GM19455 (cell line): ENCODE measurements around the gene IL1B.

Source experiments
- ATAC-seq: cut with Tn5 transposase; IDR thresholded peaks from one replicate; pipeline ENCODE4 v1.9.1; 2021; ENCODE audit not compliant: unreplicated experiment

The IL1B gene

DNA sequence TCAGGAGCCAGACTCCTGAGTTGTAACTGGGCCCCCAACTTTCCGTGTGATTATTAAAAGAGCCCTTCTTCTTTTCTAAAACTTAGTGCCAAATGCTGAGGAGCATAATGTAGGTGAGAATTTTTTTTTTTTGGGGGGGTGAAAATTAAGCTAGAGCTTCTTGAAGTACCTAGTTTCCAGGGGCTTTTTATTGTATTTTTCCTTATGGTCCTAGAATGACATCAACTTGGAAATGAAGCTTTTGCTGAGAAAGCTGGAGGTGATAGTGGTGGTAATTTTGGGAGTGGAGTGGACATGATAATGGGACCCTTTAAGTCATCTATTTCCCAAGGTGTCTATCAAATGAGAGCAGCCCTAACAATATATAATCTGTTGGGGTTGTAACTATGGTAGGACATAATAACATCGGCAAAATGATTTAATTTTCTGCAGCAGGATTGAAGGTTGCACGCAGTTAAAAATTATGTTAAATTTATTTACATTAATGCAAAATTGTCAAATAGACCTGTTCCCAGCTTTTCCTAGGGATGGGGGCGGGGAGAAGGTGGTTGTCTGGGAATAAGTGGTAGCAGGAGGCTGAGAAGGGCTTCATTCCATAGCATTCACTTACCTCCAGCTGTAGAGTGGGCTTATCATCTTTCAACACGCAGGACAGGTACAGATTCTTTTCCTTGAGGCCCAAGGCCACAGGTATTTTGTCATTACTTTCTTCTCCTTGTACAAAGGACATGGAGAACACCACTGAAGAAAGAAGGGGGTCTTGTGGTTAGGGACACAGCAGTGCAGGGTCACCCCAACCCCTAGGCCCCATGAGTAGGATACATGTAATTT lies 5.7 kb downstream of the IL1B start:
- no peak for ATAC-seq

DNA sequence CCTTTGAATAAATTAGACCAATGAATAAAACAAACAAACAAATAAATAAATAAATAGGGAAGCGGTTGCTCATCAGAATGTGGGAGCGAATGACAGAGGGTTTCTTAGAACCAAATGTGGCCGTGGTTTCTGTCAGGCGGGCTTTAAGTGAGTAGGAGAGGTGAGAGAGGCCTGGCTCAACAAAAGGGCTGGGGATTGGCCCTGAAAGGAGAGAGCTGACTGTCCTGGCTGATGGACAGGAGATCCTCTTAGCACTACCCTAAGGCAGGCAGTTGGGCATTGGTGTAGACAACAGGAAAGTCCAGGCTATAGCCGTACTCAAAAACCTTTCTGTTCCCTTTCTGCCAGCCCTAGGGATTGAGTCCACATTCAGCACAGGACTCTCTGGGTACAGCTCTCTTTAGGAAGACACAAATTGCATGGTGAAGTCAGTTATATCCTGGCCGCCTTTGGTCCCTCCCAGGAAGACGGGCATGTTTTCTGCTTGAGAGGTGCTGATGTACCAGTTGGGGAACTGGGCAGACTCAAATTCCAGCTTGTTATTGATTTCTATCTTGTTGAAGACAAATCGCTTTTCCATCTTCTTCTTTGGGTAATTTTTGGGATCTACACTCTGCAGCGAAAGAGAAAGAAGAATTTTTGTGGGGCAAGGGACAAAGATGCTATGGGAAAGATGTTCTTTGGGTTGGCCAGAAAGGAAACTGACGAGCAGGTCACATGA lies 6.5 kb downstream of the IL1B start:
- ATAC-seq = no peak

DNA sequence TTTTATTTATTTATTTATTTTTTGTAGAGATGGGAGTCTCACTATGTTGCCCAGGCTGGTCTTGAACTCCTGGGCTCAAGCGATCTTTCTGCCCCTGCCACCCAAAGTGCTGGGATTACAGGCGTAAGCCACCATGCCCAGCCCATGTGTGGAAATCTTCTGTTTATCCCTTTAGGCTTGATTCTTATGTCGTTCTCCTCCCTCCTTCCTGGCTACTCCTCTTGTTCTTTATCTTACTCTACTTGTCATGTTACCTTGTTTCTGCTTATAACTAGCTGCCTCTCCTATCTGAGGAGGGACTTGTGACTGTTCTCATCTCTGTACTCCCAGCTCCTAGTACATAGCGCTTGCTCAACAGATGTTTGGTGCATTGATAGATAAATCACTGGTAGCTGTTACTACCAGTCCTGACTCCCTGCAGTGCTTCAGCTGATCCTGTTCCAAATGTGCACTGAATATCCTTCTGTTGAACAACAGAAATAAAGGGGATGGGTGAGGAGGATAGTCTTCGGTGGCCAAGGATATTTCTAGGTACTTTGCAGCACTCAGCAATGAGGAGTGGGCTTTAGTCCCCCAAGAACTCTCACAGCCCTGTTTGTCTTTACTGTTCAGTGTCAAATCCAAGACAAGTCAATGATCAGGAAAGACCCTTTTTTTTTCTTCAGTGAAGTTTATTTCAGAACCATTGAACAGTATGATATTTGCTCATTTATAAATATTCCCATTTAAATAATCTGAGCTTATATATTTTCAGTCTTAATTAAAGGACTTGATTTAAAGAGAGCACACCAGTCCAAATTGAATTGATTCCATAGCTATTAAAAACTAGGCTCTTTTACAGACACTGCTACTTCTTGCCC lies 7.2 kb downstream of the IL1B start:
- no peak for ATAC-seq

DNA sequence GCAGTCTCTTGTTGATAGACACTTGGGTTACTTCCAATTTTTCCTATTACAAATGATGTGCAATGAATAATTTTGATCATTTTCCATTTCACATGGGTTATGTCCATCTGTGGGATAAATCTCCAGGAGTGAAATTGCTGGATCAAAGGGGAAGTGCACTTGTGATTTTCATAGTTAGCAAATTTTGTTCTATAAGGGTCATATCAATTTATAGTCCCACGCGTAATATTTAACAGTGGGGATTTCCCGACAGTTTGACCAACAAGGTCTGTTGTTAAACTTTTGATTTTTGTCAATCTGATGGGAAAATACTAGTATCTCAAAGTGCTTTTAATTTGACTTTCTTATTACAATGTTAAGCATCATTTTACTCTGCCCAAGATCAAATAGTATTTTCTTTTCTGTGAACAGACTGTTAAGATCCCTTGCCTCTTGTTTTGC lies 8.3 kb downstream of the IL1B start:
- ATAC-seq = no peak

DNA sequence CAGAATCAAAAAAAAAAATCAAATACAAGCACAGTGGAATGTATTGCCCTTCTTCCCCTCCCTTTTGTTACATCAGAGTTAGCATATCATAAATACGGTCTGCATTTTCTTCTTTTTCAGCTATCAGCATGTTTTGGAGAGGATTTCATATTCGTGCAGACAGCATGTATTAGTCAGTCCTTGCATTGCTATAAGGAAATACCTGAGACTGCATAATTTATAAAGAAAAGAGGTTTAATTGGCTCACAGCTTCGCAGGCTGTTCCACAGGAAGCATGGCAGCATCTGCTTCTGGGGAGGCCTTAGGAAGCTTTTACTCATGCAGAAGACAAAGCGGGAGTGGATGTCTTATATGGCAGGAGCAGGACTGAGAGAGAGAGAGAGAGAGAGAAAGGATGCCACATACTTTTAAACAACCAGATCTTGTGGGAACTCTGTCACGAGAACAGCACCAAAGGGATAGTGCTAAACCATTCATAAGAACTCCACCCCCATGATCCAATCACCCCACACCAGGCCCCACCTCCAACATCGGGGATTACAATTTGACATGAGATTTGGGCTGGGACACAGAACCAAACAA lies 8.9 kb downstream of the IL1B start:
- no peak for ATAC-seq

DNA sequence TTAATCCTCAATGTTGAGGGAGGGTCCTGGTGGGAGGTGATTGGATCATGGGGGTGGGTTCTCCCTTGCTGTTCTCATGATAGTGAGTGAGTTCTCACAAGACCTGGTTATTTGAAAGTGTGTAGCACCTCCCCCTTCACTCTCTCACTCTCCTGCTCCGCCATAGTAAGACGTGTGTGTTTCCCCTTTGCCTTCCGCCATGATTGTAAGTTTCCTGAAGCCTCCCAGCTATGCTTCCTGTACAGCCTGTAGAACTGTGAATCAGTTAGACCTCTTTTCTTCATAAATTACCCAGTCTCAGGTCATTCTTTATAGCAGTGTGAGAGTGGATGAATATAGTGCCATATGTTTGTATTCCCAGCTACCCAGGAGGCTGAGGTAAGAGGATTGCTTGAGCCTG lies 9.6 kb downstream of the IL1B start:
- ATAC-seq = no peak

DNA sequence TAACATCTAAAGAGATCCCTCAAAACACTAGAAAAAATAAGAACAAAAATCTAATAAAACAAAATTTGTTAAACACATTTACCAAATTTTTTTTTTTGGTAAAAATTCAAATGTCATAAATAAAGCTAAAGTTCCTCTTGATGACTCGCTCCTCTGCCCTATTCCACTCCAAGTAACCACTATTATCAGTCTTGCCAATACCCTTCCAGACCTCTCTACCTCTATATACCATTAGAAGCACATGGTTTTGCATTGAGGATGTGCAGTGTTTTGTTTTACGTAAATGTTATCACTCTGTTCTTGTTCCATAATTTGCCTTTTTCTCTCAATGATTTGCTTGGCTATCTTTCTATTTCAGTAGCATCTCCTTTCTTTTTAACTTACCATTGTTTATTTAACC lies 10.9 kb downstream of the IL1B start:
- no peak for ATAC-seq

DNA sequence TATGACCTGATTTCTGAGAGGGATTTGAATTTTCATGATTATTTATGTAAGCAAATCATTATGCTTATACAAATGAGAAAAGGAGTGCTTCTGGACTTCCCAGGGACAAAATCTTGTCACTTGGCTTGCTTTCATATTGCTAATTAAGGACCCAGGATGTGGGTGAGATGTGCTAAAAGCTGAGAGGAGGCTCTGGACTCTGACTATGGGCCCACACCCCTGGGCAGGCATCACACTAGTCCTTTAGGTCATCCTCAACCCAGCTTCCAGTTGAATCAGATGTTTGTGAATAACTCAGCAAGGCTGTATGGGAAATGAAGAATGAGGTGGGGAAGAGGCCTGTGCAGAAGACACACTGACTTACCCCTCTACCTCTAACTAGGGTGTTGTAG lies 11.9 kb downstream of the IL1B start:
- ATAC-seq = no peak

DNA sequence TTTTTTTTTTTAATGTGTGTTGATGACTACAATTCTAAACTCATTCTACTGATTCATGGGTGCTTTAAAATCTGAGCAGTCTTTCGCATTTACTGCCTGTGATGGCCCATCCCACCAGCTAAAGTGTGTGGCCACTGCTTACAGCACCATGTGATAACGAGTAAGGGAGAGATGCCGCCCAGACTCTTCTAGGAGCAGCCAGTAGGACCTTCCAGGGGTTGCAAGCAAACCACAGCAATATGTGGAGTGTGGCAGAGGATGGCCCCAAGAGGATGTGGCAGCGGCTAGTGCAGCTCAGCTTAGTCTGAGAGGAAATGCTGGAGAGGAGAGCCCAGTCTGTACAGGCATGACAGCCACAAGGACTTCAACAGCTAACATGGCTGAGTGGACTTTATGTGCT lies 14.9 kb downstream of the IL1B start:
- ATAC-seq = no peak

DNA sequence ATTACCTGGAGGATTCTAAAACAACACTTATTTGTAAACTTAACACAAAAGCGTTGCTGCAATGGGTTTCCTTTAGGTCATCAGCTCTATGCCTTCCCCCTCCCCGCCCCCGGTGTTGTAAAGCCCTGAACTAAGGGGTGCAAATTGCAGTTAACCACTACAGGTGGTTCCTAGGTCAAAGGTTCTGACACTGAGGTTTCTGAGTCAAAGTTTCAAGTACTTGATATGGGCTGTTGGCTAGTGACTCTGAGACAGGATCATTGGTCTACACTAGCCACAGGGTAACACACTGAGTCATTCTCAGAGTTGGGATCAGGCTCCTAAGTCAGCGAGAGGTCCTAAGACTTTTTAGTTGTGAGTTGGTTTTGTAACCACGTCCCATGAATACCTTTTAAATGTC lies 15.4 kb downstream of the IL1B start:
- ATAC-seq = no peak

DNA sequence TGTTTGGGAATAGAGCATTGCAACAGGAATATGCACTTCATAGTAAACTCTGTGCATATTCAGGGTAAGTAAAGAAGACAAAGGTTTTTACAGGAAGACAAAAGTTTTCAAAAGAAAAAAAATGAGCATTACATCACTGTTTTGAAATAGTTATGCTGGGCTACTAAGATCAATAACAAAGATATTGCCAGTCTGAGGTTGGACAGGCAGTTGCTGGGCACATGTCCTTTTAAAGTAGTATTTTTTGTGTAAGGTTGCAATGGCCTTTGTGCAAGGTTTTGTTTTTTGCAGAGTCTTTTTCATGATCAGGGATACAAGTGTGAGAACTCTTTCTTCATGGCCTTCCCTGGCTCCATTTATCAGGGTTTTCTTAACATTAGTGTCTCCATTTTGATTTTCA lies 16.2 kb downstream of the IL1B start:
- no peak for ATAC-seq

DNA sequence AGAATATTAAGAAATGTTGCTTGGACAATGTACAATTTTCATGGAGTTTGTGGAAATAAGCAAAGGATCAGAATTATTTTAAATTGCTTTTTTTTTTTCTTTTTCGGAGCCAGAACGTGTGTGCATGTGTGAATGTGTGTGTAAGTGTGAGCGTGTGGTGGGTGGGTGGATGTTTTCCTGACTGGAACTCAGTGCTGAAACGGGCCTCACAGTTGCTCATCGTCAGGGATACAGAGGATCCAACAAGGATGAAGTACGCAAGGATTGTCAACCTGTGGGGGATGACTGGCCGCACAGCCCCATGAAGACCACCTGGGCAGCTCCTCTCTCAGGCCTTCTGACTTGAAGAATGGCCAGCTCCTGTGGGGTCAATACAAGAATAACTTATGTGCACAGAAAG lies 17.5 kb downstream of the IL1B start:
- no peak for ATAC-seq

DNA sequence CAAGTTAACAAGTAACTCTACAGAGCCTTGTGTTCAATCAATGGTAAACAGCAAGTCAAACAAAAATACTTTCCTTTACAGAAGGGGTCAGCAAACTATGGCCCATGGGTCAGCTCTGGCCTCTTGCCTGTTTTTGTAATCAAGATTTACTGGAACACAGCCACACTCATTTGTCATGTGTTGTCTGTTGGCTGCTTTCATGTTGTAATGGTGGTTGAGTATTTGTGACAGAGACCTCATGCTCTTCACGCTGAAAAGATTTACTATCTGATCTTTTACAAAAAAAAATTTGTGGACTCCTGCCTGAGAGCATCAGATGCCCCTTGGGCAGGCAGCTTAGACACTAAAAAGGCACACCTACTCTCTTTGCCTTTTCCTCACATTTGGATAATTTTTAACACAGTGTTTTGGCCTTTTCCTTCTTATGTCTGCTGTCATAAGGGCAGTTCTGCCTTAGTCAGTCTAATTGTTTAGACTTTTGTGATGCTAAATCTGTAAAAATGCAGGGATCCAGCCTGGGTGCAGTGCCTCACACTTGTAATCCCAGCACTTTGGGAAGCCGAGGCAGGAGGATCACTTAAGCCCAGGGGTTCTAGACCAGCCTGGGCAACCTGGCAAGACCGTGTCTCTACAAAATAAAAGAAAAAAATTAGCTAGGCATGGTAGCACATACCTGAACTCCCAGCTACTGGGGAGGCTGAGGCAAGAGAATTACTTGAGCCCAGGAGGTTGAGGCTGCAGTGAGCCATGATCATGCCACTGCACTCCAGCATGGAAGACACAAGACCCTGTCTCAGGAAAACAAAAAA lies 18.3 kb downstream of the IL1B start:
- ATAC-seq = no peak

DNA sequence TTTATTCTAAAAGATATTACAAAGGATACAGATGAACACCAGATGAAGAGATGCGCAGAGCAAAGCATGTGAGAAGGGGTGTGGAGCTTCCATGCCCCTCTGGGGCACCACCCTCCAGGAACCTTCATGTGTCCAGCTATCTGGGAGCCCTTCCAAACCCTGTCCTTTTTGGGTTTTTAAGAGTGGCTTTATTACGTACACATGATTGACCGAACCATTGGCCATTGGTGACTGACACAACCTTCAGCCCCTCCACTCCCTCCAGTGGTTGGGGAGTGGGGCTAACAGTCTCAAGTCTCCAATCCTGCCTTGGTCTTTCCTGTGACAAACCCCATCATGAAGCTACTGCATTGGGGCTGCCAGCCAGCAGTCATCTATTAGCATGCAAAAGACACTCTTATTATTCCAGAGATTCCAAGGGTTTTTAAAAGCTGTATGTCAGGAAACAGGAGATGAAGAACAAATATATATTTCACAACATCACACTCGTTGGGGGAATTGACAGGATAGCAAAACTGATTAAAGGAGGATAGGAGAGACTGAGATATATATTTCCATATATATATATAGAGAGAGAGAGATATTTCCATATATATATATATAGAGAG lies 19.4 kb downstream of the IL1B start:
- no peak for ATAC-seq

DNA sequence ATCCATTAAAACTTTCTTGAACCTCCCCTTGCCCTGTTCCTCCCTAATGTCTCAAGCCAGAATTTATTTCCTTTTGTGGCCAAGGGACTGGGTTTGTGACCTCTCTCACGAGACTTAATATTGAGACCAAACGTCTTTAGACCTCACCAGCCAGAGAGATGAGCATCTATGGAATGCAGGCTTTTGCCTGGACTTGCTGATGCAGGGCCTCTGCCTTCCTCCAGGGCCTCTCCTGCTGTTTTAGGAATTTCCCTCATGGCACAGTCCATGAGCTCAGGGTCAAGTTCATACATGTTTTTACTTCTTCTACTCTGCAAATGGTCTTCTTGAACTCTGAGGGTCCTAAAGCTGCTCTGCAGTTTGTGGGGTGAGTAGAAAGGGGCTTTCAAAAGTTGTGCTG lies 22.3 kb downstream of the IL1B start:
- no peak for ATAC-seq

DNA sequence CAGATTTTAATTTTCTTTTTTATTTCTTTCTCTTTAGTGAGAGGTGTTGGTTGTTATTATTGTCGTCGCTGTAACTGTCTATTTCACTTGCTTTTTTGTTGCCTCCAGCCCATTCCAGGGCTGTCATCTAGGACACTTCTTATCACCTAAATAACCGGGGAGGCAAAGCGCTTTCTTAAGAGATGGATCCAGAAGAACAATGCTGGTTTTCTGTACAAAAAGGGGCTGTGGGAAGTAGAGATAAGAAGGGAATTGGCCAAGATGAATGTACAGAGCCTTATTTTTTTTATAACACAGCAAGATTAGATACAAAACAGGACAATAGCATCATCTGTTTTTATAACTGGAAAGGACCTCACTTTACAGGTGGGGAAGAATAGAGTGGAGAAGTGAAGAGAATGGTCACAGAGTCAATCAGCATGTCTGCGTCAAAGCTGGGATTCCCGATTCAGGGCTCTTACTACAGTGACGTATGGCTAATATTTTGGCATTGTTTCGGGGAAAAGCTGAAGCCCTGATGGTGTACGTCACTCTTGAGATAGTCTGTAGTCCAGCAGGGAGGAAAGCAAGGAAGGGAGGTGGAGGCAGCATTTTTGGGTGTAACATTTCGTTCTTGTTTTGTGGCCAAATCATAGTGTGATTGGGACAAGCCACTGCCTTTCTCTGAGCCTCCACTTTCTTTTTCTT lies 23.2 kb downstream of the IL1B start:
- ATAC-seq = no peak

DNA sequence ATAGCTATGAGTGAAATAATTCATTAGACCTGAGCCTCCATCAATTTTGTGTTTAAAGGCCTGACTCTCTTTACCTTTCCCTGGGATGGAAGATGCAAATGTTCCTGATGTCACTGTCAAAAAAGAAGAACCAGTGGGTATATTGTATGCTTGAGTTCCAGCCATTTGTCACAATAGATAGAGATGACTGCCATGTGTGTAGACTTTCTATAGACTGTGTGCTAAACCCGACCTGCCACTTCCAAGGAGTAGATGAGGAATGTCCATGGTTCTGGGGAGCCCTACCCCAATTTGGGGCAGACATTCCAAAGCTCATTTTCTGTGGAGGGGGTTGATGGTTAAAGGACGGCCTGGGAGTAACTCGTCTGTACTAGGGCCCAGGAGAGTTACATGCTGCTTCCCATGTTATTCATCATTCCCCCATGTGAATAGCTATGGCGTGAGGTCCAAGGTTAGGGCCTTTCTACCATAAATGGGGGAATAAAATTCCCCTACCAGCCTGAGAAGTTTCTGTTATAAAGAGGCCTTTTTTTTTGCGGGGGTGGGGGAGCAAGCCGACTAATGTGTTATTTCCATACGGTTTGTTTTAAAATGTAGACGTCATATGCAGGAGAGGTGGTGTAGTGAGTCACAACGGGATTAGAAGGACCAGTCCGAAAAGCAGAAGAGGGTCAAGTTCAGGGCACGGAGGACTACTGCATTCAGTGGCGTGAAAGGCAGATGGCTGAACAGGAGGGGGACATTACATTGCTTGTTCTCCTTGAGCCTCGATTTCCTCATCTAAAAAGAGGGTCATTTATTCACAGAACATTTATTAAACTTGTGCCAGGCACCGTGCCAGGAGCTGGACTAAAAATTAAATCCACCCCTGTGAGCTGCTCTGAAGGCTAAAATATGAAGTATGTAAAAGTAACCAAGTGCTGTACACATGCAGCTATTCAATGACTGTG lies 24.0 kb downstream of the IL1B start:
- ATAC-seq = peak; percentile 47

DNA sequence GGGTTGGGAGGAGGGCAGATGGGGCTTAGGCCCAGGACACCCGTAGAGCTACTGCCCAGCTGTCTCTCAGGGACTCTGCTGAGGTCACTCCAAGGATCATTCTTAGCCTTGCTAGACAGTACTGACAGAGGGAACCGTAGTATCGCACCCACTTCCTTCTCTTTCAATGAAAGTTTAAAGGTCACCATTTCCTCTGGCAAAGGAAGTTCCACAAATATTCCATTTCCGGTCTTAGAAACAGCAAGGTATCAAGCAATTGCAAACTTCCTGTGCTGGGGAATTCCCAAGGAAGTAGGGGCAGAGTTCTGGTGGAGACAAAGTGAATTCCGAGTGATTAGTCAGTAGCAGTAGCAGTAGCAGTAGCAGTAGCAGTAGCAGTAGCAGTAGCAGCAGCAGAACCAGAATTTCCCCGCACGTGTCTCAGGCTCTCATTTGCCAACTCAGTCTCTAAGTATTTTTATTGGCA lies 24.7 kb downstream of the IL1B start:
- no peak for ATAC-seq
